ENCODE results near the gene ACCS.

ACCS gene

GRCh38 chr11:44046182-44046581 is 19.9 kb upstream of the ACCS start:
- DNase-seq: no peak

- DNase-seq: no peak
Measured at GRCh38 chr11:44047298-44047697, 18.8 kb upstream of the ACCS start.

- DNase-seq: no peak
Measured at GRCh38 chr11:44047931-44048431, 18.1 kb upstream of the ACCS start, which contains the start of gene ACCSL. ACCSL (plus strand) TSS chr11:44047981; CDS start chr11:44048037, 56 bp downstream.

DNA sequence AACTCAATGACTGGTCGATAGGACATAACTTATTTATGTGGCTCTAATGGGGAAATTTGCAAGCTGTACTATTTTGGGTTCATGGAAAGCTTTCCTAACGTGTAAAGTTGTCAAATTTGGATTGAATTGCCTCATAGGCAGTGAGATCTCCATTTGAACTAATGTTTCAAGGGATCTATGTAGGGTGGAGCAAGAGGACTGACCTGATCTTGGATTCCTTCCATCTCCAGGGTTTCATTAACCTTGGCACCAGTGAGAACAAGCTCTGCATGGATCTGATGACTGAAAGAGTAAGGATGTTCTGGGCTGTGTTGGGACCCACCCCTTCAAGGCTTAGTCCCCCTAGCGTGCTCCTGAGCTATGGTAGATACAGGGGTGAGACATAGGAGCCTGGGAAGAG is 16.2 kb upstream of the ACCS start:
- DNase-seq: no peak

DNA sequence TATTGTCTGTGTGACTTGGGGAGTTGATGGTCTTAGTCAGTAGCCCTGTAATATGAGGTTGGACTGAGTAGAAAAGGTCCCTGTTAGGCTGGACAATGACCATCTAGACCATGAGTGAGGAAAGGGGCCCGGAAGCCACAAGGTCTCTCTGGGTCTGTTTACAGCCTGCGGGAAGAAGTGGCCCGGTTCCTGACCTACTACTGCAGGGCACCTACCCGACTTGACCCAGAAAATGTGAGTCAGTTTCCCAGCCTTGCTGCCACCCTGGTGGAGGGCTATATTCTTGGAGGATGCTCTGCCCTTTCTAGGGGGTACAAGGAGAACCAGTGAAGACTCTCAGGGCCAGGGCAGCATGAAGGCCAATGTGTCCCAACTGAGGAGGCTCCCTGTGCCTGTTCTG is 14.9 kb upstream of the ACCS start:
- no peak for DNase-seq

- DNase-seq: no peak
Measured at GRCh38 chr11:44057340-44057739, 8.7 kb upstream of the ACCS start.

- DNase-seq: no peak
Measured at GRCh38 chr11:44058275-44058674, 7.8 kb upstream of the ACCS start.

GRCh38 chr11:44065161-44065661 is 859 bp upstream of the ACCS start:
- no peak for DNase-seq

GRCh38 chr11:44066732-44067141 is 667 bp downstream of the ACCS start:
- no peak for DNase-seq

GRCh38 chr11:44067266-44067665 is 1.2 kb downstream of the ACCS start:
- DNase-seq: no peak

- DNase-seq: no peak
Measured at GRCh38 chr11:44068180-44068579, 2.1 kb downstream of the ACCS start.

DNA sequence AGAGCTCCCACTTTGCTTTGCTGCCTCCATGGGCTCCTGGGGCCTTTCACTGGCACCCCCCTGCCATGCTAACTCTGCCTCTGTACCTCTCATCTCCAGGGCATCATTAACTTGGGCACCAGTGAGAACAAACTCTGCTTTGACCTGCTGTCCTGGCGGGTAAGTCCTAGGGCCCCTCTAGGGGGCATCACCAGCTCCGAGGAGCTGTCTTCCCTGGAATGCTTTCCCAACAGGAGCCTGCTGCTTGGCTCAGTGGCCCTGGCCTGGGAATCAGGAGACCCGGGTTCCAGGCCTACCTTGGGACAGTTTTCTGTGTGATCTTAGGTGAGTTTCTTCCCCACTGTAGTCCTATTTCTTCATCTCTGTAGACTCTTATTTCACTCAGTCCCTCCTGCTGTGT is 5.1 kb downstream of the ACCS start:
- DNase-seq: no peak

DNA sequence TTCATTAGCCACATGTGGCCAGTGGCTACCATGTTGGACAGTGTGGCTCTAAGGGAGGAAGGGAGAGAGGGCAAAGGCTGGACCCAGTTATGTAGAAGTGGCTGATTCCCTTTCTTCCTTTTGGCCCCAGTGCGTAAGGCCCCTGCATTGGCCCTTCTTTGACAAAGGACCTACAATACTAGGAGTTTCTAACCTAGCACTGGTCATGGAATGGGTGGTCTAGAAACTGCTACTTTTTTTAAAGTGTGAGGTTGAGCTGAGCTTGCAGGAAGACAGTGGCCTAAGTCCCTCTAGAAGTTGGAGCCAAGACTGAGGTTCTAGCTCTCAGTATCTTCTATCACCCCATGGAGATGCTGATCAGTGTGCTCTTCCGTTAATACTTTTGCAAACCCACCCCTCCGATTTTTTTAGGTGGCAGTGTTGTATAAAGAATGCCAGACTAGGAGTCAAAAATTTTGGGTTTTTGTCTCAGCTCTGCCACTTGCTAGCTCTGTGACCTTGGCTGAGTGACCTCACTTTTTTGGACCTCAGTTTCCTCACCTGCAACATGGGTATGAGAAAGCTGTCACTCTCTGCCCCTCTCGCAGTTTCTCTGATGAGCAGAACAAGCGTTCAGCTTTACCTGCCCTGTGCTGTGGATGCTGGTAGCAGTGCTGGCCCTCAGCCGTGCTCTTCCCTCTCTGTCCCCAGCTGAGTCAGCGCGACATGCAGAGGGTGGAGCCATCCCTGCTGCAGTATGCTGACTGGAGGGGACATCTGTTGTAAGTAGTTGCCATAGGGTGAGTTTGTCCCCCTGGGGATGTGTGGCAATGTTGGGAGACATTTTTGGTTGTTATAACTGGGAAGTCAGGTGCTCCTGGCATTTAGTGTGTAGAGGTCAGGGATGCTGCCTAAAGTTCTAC is 6.9 kb downstream of the ACCS start:
- DNase-seq: no peak

DNA sequence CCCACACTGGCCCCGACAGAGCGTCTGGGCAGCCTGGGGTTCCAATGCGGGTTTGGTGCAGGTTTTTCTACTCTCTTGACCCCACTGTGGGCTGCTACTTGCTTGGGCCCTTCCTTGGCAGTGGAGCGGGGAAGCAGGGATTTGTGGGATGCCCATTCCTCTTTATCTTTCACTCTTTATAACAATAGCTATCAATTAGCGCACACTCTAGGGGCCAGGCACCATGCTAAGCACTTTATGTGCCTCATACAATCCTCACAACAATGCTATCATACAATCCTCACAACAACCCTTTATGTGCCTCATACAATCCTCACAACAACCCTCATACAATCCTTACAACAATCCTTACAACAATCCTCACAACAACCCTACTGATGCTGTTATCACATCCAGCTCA is 12.7 kb downstream of the ACCS start:
- DNase-seq: no peak

DNA sequence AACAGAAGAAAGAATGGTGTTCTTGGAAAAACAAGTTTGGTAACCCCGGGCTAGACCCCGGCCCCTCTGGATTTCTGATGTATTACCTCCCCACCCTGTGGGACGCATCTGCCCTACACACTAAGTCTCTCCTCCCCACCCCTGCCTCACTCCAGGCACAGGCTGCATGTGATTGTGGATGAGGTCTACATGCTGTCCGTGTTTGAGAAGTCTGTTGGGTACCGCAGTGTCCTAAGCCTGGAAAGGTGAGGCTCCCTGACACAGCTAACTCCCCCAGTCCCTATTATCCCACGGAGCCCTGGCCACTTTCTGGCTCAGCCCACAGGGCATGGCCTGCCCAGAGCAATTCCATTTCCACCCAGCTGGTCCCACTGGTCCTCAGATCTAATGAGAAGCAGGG is 13.3 kb downstream of the ACCS start:
- no peak for DNase-seq

GRCh38 chr11:44080951-44081350 is 14.9 kb downstream of the ACCS start:
- DNase-seq: no peak

GRCh38 chr11:44082645-44083044 is 16.6 kb downstream of the ACCS start:
- no peak for DNase-seq

DNA sequence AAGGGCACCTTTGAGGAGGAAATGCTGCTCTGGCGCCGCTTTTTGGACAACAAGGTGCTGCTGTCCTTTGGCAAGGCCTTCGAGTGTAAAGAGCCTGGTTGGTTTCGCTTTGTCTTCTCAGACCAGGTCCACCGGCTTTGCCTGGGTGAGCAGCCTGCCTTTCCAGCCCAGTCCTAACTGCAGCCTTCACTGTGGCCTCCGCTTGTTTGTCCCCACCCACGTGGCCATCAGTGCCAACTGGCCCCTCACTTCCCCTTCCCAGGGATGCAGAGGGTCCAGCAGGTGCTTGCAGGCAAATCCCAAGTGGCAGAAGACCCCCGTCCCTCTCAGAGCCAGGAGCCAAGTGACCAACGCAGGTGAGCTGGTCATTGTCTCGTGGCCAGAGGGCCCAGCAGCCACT is 17.4 kb downstream of the ACCS start:
- DNase-seq: no peak

- DNase-seq: no peak
Measured at GRCh38 chr11:44083906-44084305, 17.8 kb downstream of the ACCS start.

- DNase-seq: no peak
Measured at GRCh38 chr11:44085330-44085729, 19.3 kb downstream of the ACCS start.

GRCh38 chr11:44088377-44088776 is 22.3 kb downstream of the ACCS start:
- DNase-seq: no peak

GRCh38 chr11:44088871-44089270 is 22.8 kb downstream of the ACCS start:
- no peak for DNase-seq

DNA sequence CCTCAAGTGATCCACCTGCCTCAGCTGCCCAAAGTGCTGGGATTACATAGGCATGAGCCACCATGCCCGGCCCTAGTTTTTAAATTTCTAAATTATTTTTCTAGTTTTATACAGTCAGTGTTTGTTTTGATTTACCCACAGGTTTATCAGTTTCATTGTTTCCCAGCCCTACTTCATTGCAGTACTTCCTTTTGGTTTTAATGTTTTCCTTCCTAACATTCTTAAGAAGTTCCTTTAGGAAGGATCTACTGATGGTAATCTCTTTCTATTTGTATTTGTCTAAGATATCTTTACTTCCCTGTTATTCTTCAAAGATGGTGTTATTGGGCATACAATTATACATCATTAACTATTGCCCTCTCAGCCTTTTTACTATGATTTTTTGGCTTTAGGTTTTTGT is 24.5 kb downstream of the ACCS start:
- DNase-seq: no peak

GRCh38 chr11:44094260-44094868 is 28.3 kb downstream of the ACCS start:
- peak; percentile 55 for DNase-seq

Measured in NCI-H2081 treated with DMSO at 0.1 percent for 48 hours (cell line).